MM.1S (cell line): Measurements from ENCODE around the gene POLRMT.

Experiments
- DNase-seq: peaks from one replicate; pipeline ENCODE4 v3.0.0-alpha.2; 2015
- H2AFZ ChIP-seq: fragments of 300-600 bp; sonication (generic); 2 replicates; pipeline ENCODE4 v1.6.0; 2016; ENCODE audit warnings: antibody characterized with exemption, low read length
- H3F3A ChIP-seq: fragments of 300-600 bp; sonication (generic); 2 replicates; pipeline ENCODE4 v1.6.1; 2016; ENCODE audit warnings: mild to moderate bottlenecking, antibody characterized with exemption, low read length, moderate library complexity, mixed read lengths; ENCODE audit not compliant: insufficient read depth
- H3K27ac ChIP-seq: fragments of 300-600 bp; sonication (generic); 2 replicates; pipeline ENCODE4 v1.5.1; 2016; ENCODE audit warnings: mild to moderate bottlenecking, low read length
- H3K27me3 ChIP-seq: fragments of 300-600 bp; sonication (generic); replicated peaks from 2 replicates; pipeline ENCODE4 v1.6.0; 2016; ENCODE audit warnings: low read length; ENCODE audit not compliant: insufficient read depth
- H3K36me3 ChIP-seq: fragments of 300-600 bp; sonication (generic); replicated peaks from 2 replicates; pipeline ENCODE4 v1.6.1; 2016; ENCODE audit warnings: mild to moderate bottlenecking, low read length, mixed read lengths; ENCODE audit not compliant: insufficient read depth
- H3K4me1 ChIP-seq: fragments of 300-600 bp; sonication (generic); 2 replicates; pipeline ENCODE4 v1.6.1; 2016; ENCODE audit warnings: low read length, mixed read lengths
- H3K4me2 ChIP-seq: fragments of 300-600 bp; sonication (generic); 2 replicates; pipeline ENCODE4 v1.6.0; 2016; ENCODE audit warnings: low read depth, low read length
- H3K4me3 ChIP-seq: fragments of 300-600 bp; sonication (generic); 2 replicates; pipeline ENCODE4 v1.5.1; 2016; ENCODE audit warnings: low read length, mixed read lengths
- H3K79me2 ChIP-seq: fragments of 300-600 bp; sonication (generic); 2 replicates; pipeline ENCODE4 v1.6.1; 2016; ENCODE audit warnings: mixed run types, low read length, mixed read lengths
- H3K9ac ChIP-seq: fragments of 300-600 bp; sonication (generic); 2 replicates; pipeline ENCODE4 v1.6.1; 2016; ENCODE audit warnings: low read length, mixed read lengths
- H3K9me2 ChIP-seq: fragments of 300-600 bp; sonication (generic); replicated peaks from 2 replicates; pipeline ENCODE4 v1.6.1; 2016; ENCODE audit warnings: mild to moderate bottlenecking, low read length, mixed read lengths; ENCODE audit not compliant: insufficient read depth
- H3K9me3 ChIP-seq: fragments of 300-600 bp; sonication (generic); replicated peaks from 2 replicates; pipeline ENCODE4 v1.6.1; 2016; ENCODE audit warnings: mild to moderate bottlenecking, low read length, mixed read lengths; ENCODE audit not compliant: insufficient read depth
- H4K20me1 ChIP-seq: fragments of 300-600 bp; sonication (generic); 2 replicates; pipeline ENCODE4 v1.6.1; 2016; ENCODE audit warnings: mild to moderate bottlenecking, low read length, moderate library complexity, mixed read lengths; ENCODE audit not compliant: insufficient read depth
- CTCF ChIP-seq: fragments of 300-600 bp; sonication (generic); IDR thresholded peaks from 2 replicates; pipeline ENCODE4 v1.5.1; 2016; ENCODE audit warnings: antibody characterized with exemption, low read length, mixed read lengths
- EZH2 ChIP-seq: fragments of 300-600 bp; sonication (generic); optimal IDR thresholded peaks from 2 replicates; pipeline ENCODE3; 2017; ENCODE audit warnings: low read depth, mild to moderate bottlenecking, antibody characterized with exemption, low read length, mixed read lengths
- EZH2phosphoT487 ChIP-seq: fragments of 300-600 bp; sonication (generic); IDR thresholded peaks from 2 replicates; pipeline ENCODE4 v1.6.1; 2018; ENCODE audit warnings: antibody characterized with exemption, low read length

POLRMT gene

GRCh38 chr19:613732-614567 lies 19.4 kb downstream of the POLRMT start:
- no peak overlapping the region for H3K4me3 ChIP-seq
- no peak overlapping the region for H3K9ac ChIP-seq
- H3K9me2 ChIP-seq, result no peaks in the 10 kb centered on the region
- no peaks in the 10 kb centered on the region for H3K9me3 ChIP-seq
- H3K79me2 ChIP-seq, result no peaks in the 10 kb centered on the region
- H2AFZ ChIP-seq, result no peak overlapping the region
- H3K36me3 ChIP-seq, result no peaks in the 10 kb centered on the region; the same call in 1 of the 2 replicates
- H3K4me2 ChIP-seq, result no peak overlapping the region
- H3F3A ChIP-seq, result 0 out of 2 replicates have a peak, but pooled peaks cover 2% of the 10 kb centered on the region
- H3K27ac ChIP-seq, result no peak overlapping the region
- TF ChIP-seq EZH2phosphoT487 (no peak), CTCF (no peak), EZH2 (no peak)
- no peaks in the 10 kb centered on the region for H3K4me1 ChIP-seq
- H3K27me3 ChIP-seq, result 0 out of 2 replicates have a peak, but pooled peaks cover 3% of the 10 kb centered on the region
- no peaks in the 10 kb centered on the region for H4K20me1 ChIP-seq
- no peak for DNase-seq

DNA sequence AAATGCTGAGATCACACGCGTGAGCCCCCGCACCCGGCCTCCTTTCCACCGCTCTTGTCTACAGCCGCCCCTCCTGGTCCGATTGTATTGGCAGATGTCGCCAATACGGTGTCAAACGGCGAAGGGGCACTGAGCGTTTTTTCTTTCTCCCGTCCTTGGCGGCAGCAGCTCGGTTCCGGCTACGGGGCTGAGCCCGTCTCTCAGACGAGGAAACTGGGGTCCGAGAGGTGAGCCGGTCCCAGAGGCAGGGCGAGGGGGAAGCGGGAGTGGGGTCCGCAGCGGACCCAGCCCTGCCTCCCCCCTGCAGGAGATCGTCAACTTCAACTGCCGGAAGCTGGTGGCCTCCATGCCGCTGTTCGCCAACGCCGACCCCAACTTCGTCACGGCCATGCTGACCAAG lies 20.4 kb downstream of the POLRMT start:
- H3K4me3 ChIP-seq, result no peak overlapping the region
- no peak for DNase-seq
- H3K36me3 ChIP-seq, result no peaks in the 10 kb centered on the region
- H3K79me2 ChIP-seq, result no peaks in the 10 kb centered on the region
- H2AFZ ChIP-seq, result no peak overlapping the region
- 0 out of 2 replicates have a peak, but pooled peaks cover 2% of the 10 kb centered on the region for H3F3A ChIP-seq
- no peaks in the 10 kb centered on the region for H3K9me2 ChIP-seq
- H4K20me1 ChIP-seq, result no peaks in the 10 kb centered on the region
- no peak overlapping the region for H3K4me2 ChIP-seq
- TF ChIP-seq EZH2, result no peak
- TF ChIP-seq CTCF, result no peak
- TF ChIP-seq EZH2phosphoT487, result no peak
- H3K9ac ChIP-seq, result no peak overlapping the region
- 0 out of 2 replicates have a peak, but pooled peaks cover 3% of the 10 kb centered on the region for H3K27me3 ChIP-seq
- H3K27ac ChIP-seq, result no peak overlapping the region
- H3K9me3 ChIP-seq, result no peaks in the 10 kb centered on the region
- no peaks in the 10 kb centered on the region for H3K4me1 ChIP-seq

- DNase-seq, result no peak
- no peaks in the 10 kb centered on the region for H3K79me2 ChIP-seq
- TF ChIP-seq EZH2phosphoT487, result no peak
- TF ChIP-seq EZH2, result no peak
- no peak for TF ChIP-seq CTCF
- no peaks in the 10 kb centered on the region for H3K36me3 ChIP-seq
- no peaks in the 10 kb centered on the region for H3K4me1 ChIP-seq
- no peak overlapping the region for H3K27ac ChIP-seq
- no peak overlapping the region for H3K4me2 ChIP-seq
- peaks cover 8% of the 10 kb centered on the region; the same call in 1 of the 2 replicates for H3K27me3 ChIP-seq
- no peak overlapping the region for H3K4me3 ChIP-seq
- no peaks in the 10 kb centered on the region for H4K20me1 ChIP-seq
- H3K9me3 ChIP-seq, result no peaks in the 10 kb centered on the region
- no peak overlapping the region for H2AFZ ChIP-seq
- no peaks in the 10 kb centered on the region for H3K9me2 ChIP-seq
- no peak overlapping the region for H3K9ac ChIP-seq
- 0 out of 2 replicates have a peak, but pooled peaks cover 2% of the 10 kb centered on the region for H3F3A ChIP-seq
Observed at GRCh38 chr19:611481-611868, 21.9 kb downstream of the POLRMT start.
